Bronchial epithelial cell (primary cell): Measurements from ENCODE around the gene MFRP. TPM values are rescaled to one million over a fixed set of nuclear protein-coding genes. Genes with fewer than 3 reads are reported as not detected.

Experiments used
- DNase-seq: peaks from one replicate; pipeline ENCODE4 v3.0.0-alpha.2; 2010; ENCODE audit warnings: low read depth
- FAIRE-seq: peaks from 2 replicates; lab custom pipeline; 2011; peaks lifted over from hg19 to GRCh38; lab: Jason Lieb, UNC
- H3K27me3 ChIP-seq: 2 replicates; pipeline ENCODE4 v1.5.1; 2011; ENCODE audit warnings: low read length; ENCODE audit not compliant: control insufficient read depth, insufficient read depth
- H3K36me3 ChIP-seq: 2 replicates; pipeline ENCODE4 v1.5.1; 2011; ENCODE audit warnings: low read length; ENCODE audit not compliant: control insufficient read depth, insufficient read depth
- H3K4me3 ChIP-seq: 2 replicates; pipeline ENCODE4 v1.5.1; 2011; ENCODE audit warnings: mild to moderate bottlenecking, low read depth, low read length, control low read depth
- total RNA-seq: library from RNA; depleted of rRNA; stranded (reverse); fragments of >200 nt; gene quantifications from 2 replicates; pipeline ENCODE4 v1.2.1, GENCODE V29; 2014
- TF ChIP-seq, protein P1 (sequence below): IDR thresholded peaks from 2 replicates; pipeline ENCODE4 v1.5.1; 2011; ENCODE audit warnings: mild to moderate bottlenecking, moderate library complexity, low read length, control low read depth, inconsistent platforms; ENCODE audit not compliant: insufficient read depth, severe bottlenecking

The MFRP gene
- total RNA-seq, 1 donor from 2014 or later, result not detected

DNA sequence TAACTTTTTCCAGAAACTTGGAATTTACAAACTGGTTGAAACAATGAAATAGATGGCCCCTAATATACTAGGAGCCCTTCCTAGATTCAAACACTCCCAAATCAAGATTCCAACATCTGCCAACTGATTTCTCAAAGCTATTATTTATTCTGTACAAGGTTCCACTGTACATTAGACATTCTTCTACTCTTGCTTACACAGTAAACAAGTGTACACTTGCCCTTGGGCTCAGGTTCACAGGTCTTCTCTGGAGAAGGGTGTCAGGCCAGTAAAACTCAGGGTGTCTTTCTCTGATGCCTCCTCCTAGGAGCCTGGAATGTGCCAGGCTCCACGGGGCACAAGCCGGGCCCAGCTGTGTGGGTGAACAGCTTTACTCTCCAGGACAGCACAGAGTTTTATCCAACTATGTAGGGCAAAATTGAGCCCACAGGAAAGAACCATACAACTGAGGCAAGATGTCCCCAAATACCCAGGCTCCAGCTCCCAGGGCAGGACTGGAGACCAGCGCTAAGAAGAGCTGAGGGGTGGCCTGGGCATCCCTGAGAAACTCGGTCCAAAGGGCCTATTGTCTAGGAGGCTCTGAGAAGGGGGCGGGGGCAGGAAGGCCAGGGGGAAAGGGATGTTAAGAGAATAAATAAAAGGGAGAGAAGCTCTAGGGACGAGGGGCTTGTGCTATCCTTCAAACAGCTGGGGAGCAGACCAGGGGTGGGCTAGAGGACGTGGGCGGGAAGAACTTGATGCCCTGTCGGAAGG lies 8.8 kb upstream of the MFRP start:
- H3K27me3 ChIP-seq, result no peaks in the 10 kb centered on the region
- H3K36me3 ChIP-seq, result no peaks in the 10 kb centered on the region
- FAIRE-seq, result no peak
- H3K4me3 ChIP-seq, result no peak overlapping the region
- TF ChIP-seq, protein P1, sequence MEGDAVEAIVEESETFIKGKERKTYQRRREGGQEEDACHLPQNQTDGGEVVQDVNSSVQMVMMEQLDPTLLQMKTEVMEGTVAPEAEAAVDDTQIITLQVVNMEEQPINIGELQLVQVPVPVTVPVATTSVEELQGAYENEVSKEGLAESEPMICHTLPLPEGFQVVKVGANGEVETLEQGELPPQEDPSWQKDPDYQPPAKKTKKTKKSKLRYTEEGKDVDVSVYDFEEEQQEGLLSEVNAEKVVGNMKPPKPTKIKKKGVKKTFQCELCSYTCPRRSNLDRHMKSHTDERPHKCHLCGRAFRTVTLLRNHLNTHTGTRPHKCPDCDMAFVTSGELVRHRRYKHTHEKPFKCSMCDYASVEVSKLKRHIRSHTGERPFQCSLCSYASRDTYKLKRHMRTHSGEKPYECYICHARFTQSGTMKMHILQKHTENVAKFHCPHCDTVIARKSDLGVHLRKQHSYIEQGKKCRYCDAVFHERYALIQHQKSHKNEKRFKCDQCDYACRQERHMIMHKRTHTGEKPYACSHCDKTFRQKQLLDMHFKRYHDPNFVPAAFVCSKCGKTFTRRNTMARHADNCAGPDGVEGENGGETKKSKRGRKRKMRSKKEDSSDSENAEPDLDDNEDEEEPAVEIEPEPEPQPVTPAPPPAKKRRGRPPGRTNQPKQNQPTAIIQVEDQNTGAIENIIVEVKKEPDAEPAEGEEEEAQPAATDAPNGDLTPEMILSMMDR, result no peak
- DNase-seq, result peak; percentile 61

DNA sequence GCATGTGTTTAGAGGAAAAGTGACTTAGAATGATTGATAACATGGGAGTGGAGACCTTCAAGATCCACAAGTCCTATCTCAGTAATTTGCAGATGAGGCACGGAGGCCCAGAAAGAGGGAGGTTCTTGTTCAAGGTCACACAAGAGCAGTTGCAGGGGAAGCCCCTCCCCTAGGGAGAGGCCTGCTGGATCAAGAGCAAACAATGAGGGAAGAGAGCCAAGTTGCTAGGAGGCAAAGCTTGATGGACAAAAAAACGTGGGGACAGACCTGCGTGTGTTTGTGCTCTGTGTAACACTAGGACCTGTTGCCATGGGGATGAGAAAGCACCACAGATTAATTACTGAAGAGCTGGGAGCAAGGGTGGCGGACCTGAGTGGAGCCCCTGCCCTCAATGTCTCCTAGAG lies 6.4 kb upstream of the MFRP start:
- no peak for DNase-seq
- Histone ChIP-seq H3K27me3 (no peaks in the 10 kb centered on the region), H3K36me3 (no peaks in the 10 kb centered on the region), H3K4me3 (no peak overlapping the region)
- no peak for FAIRE-seq
- TF ChIP-seq, protein P1, result no peak

DNA sequence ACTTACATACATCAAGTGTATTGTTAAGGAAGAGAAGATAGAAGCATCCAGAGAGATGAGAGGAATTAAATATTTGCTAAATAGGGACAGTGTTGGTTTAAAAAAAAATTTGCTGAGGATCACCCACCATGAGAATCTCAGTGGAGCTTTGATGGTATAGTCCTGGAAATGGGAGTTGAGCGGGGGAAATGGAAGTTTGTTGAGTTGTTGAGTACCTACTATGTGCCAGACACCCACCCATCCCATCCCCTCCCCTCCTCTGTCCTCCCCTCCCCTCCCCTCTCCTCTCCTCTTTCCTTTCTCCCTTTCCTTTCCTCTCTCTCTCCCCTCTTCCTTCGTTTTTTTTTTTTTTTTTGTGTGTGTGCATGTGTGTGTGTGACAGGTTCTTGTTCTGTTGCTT lies 4.7 kb upstream of the MFRP start:
- TF ChIP-seq, protein P1, result no peak
- FAIRE-seq (no peak), DNase-seq (no peak)
- Histone ChIP-seq H3K27me3 (peaks cover 7% of the 10 kb centered on the region), H3K36me3 (no peaks in the 10 kb centered on the region), H3K4me3 (no peak overlapping the region)

DNA sequence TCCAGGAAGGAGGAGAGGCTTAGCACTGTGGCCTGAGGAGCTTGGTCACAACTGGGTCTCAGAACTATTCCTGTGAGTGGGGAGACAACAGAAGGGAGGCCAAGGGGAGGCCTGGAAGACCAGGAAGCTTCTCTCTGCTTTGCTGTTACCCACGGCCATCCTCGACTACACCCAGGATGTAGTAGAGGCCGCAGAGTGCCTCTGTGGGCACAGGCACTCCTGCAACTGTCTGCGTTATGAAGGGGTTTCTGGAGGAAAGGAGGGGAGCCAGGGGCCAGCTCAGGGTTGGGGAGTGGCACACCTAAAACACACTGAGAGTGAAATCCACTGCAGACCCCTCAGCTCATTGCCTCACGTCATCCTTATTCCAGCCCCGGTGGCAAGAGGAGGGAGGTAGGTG lies 3.8 kb upstream of the MFRP start:
- DNase-seq, result no peak
- no peak overlapping the region for H3K4me3 ChIP-seq
- no peaks in the 10 kb centered on the region for H3K36me3 ChIP-seq
- TF ChIP-seq, protein P1, result no peak
- no peak for FAIRE-seq
- peaks cover 7% of the 10 kb centered on the region for H3K27me3 ChIP-seq

DNA sequence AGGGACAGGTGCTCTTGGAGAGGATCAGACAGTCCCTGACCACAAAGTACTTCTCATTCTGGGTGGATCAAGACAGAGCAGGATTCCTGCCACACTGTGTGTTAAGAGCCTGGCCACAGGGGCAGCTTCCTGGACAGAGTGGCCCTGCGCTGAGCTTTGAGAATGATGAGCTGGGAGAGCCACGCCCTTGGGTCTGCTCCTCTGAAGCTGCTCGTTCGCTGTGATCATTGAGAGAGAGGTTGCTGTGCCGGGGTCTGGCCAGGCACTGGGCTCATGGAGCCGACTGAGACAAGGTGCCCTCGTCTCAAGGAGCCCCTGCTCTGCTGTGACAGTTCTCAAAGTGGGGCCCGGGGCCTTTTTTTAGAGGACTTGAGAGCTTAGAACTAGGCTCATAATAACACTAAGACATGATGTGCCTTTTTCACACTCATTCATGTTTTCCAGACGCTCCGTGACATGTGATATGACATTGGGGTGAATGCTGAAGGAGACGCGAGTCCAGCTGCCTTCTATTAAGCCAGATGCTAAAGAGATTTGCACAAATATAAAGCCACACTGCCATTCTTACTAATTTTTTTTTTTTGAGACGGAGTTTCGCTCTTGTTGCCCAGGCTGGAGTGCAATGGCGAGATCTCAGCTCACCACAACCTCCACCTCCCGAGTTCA lies 1.6 kb upstream of the MFRP start:
- FAIRE-seq (no peak), DNase-seq (no peak)
- TF ChIP-seq, protein P1, result no peak
- Histone ChIP-seq H3K36me3 (no peaks in the 10 kb centered on the region), H3K27me3 (peaks cover 7% of the 10 kb centered on the region), H3K4me3 (no peak overlapping the region)

DNA sequence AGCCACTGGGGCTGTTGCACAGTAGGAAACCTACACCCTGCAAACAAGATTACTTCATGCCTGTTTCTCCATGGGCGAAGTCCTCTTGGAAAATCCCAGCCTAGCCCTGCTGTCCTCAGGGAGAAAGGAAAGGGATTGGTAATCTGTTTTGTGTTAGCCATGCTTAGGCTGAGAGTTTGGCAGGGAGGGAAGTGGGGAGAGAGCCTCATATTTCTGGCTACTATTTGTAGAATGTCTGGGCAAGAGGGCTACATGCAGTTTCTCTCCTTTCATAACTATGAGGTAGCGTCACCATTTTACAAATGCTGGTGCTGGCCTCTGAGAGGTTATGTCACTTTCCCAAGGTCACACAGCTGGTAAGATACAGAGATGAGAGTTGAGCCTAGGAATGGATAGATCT lies 737 bp upstream of the MFRP start:
- H3K27me3 ChIP-seq, result peaks cover 9% of the 10 kb centered on the region
- DNase-seq (no peak), FAIRE-seq (peak; percentile 75)
- H3K36me3 ChIP-seq, result no peaks in the 10 kb centered on the region
- no peak overlapping the region for H3K4me3 ChIP-seq
- TF ChIP-seq, protein P1, result no peak
